PFSK-1 (cell line): Measurements from ENCODE around the gene KRT23.
A peak's percentile ranks its signal among the peaks of the same experiment; 100 is the strongest.

Experiments used
- FOXP2 ChIP-seq: optimal IDR thresholded peaks from 2 replicates; pipeline ENCODE3; 2011; ENCODE audit warnings: borderline replicate concordance, control low read depth, inconsistent platforms; ENCODE audit not compliant: insufficient read depth; ENCODE audit errors: extremely low read length, extremely low read depth
- POLR2AphosphoS5 ChIP-seq: IDR thresholded peaks from 2 replicates; pipeline ENCODE4 v1.6.1; 2012; ENCODE audit warnings: low read depth, mild to moderate bottlenecking, control low read depth, low read length, moderate library complexity
- REST ChIP-seq, 2 experiments: IDR thresholded peaks; 2 replicates each; pipeline versions ENCODE4 v1.6.1 to v1.8.0; 2011 to 2012; ENCODE audit warnings: low read depth in 2 of 2, low read length in 2 of 2, control low read depth in 1 of 2, inconsistent platforms in 1 of 2, mild to moderate bottlenecking in 1 of 2, moderate library complexity in 1 of 2; ENCODE audit not compliant: insufficient read depth in 1 of 2
- SIN3A ChIP-seq: IDR thresholded peaks from 2 replicates; pipeline ENCODE4 v1.6.1; 2012; ENCODE audit warnings: mild to moderate bottlenecking, low read length, moderate library complexity, borderline replicate concordance; ENCODE audit not compliant: insufficient read depth
- TAF1 ChIP-seq: IDR thresholded peaks from 2 replicates; pipeline ENCODE4 v1.6.1; 2012; ENCODE audit warnings: low read length, control low read depth, borderline replicate concordance; ENCODE audit not compliant: insufficient read depth

KRT23 gene

GRCh38 chr17:40909755-40910154 lies 27.7 kb downstream of the KRT23 start:
- TF ChIP-seq TAF1: no peak
- no peak for TF ChIP-seq SIN3A
- no peak for TF ChIP-seq FOXP2
- TF ChIP-seq POLR2AphosphoS5: no peak
- TF ChIP-seq REST (IDR thresholded peaks at IDR 0.05; ENCODE audit: insufficient read depth in 1 of 2, low read depth in 2 of 2, low read length in 2 of 2): no peak

DNA sequence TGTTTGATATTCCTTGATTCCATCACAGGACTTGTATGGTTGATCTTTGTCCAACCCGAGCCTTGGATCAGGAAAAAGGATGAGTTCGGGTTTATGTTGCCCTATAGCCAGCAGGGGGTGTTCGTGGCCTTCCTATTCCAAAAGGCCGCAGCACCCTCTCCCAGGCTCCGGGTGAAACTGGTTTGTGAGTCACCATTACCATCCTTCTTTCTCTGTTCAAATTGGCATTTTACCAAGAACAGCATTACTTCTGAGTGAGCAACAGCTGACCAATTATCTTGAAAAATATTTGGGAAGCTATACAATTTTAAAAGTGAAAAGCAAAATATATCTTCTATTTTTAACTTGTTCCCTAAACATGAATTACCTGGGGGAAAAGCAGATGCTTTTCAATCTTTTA lies 28.1 kb downstream of the KRT23 start:
- no peak for TF ChIP-seq SIN3A
- TF ChIP-seq FOXP2: no peak
- TF ChIP-seq POLR2AphosphoS5: no peak
- TF ChIP-seq REST (IDR thresholded peaks at IDR 0.05; ENCODE audit: insufficient read depth in 1 of 2, low read depth in 2 of 2, low read length in 2 of 2): no peak
- no peak for TF ChIP-seq TAF1

- TF ChIP-seq FOXP2 (no peak), REST (IDR thresholded peaks at IDR 0.05; ENCODE audit: insufficient read depth in 1 of 2, low read depth in 2 of 2, low read length in 2 of 2) (peak in 1 of 2 experiments; percentile 78; a peak in 2 of 4 replicates)
These were observed 30.8 kb downstream of the KRT23 start for GRCh38 chr17:40906613-40907012.

DNA sequence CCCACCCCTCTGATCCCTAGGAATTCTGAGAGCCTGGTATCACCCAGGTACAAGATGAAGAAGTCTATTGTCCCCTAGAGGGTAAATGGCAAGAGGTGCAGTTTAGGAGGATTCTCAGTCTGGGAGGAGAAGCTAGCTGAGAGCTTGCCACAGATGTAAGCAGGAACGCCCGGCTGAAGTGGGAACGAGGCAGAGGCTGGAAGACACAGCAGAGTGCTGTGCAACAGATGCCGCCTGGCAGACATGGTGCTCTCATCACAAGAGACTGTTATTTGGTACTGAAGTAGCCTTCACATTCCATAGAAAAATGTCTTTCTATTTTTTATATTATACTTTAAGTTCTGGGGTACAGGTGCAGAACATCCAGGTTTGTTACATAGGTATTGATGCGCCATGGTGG lies 32.1 kb downstream of the KRT23 start:
- no peak for TF ChIP-seq REST (IDR thresholded peaks at IDR 0.05; ENCODE audit: insufficient read depth in 1 of 2, low read depth in 2 of 2, low read length in 2 of 2)

GRCh38 chr17:40903129-40903847 lies 34.2 kb downstream of the KRT23 start:
- TF ChIP-seq POLR2AphosphoS5 (no peak), REST (IDR thresholded peaks at IDR 0.05; ENCODE audit: insufficient read depth in 1 of 2, low read depth in 2 of 2, low read length in 2 of 2) (no peak), FOXP2 (no peak)
